Heart right ventricle (tissue), 16 donors: ENCODE results near the gene ESPNL. TPM values are rescaled to one million over a fixed set of nuclear protein-coding genes. Genes with fewer than 3 reads are reported as not detected.
A peak's percentile ranks its signal among the peaks of the same experiment; 100 is the strongest.

ENCODE experiments used
- ATAC-seq, 8 donors: fragments of 200-7000 bp; cut with Tn5 transposase; one replicate each; pipeline ENCODE4 v1.9.1; 2020; ENCODE audit warnings: mild to moderate bottlenecking in 8 of 8, moderate library complexity in 8 of 8, moderate number of reproducible peaks in 1 of 8
- DNase-seq, 2 donors: peaks; one replicate each; pipeline ENCODE4 v3.0.0-alpha.2; 2020
- H3K27ac ChIP-seq, 10 donors: fragments of 200-600 bp; sonication (generic) in 2 of 10; one replicate each; pipeline versions ENCODE4 v1.5.0 to v1.8.0; 2020 to 2022; ENCODE audit warnings: mild to moderate bottlenecking in 3 of 10
- H3K27me3 ChIP-seq, 7 donors: fragments of 200-600 bp; one replicate each; pipeline ENCODE4 v1.8.0; 2021 to 2022; ENCODE audit warnings: mild to moderate bottlenecking in 2 of 7
- H3K36me3 ChIP-seq, 9 donors: fragments of 200-600 bp; sonication (generic) in 1 of 9; one replicate each; pipeline versions ENCODE4 v1.5.0 to v1.8.0; 2020 to 2022; ENCODE audit warnings: mild to moderate bottlenecking in 2 of 9
- H3K4me1 ChIP-seq, 9 donors: fragments of 200-600 bp; sonication (generic) in 1 of 9; one replicate each; pipeline versions ENCODE4 v1.5.0 to v1.8.0; 2020 to 2022; ENCODE audit warnings: mild to moderate bottlenecking in 4 of 9
- H3K4me3 ChIP-seq, 10 donors: fragments of 200-600 bp; sonication (generic) in 2 of 10; one replicate each; pipeline versions ENCODE4 v1.5.0 to v1.8.0; 2020 to 2022; ENCODE audit warnings: mild to moderate bottlenecking in 7 of 10, moderate library complexity in 2 of 10
- H3K9me3 ChIP-seq, 11 donors: fragments of 200-600 bp in 10 of 11; sonication (generic) in 2 of 11; one replicate each; pipeline versions ENCODE4 v1.5.0 to v1.8.0; 2013 to 2022; ENCODE audit warnings: mild to moderate bottlenecking in 2 of 11, control low read depth in 1 of 11, moderate library complexity in 1 of 11
- CTCF ChIP-seq, 9 donors: fragments of 200-600 bp; sonication (generic) in 2 of 9; IDR thresholded peaks; one replicate each; pipeline versions ENCODE4 v1.5.0 to v1.8.0; 2021 to 2022; ENCODE audit warnings: antibody characterized with exemption in 9 of 9, mild to moderate bottlenecking in 5 of 9, moderate library complexity in 1 of 9
- WGBS, 2 donors: extraction: QIAGEN DNeasy Blood & Tissue Kit; methylation state at CpG; one replicate each; pipeline ENCODE4 v1.1.7; 2013; ENCODE audit warnings: inconsistent platforms in 1 of 2; 5-methylcytosine and 5-hydroxymethylcytosine counted together
- intact Hi-C, 10 donors: fragments of 100-400 bp; cut with DNase I; formaldehyde crosslinking; loops; one replicate each; pipeline versions ENCODE4 v1.11.1 to v1.14.2; 2022
- polyA plus RNA-seq, 2 donors: library from polyadenylated mRNA; stranded (reverse); fragments of 200-250 nt; gene quantifications; one replicate each; pipeline ENCODE4 v1.2.3, GENCODE V29; 2013
- total RNA-seq, 10 donors: library from RNA; stranded (reverse); fragmentation: NEBNext Ultra II Directional in 3 of 10; extraction: Animal tissue kit (Norgen Biotek cat#: 25700) in 3 of 10; gene quantifications; one replicate each; pipeline versions ENCODE4 v1.2.1 to v1.2.4, GENCODE V29; 2021 to 2023
- donor health status: Arrhythmogenic right ventricular cardiomyopathy.
- donor health status: ischemic (EF 13 %, LVEDD 7.1; RV severe dilation, severe dysfunction).
- donor health status: healthy with polysubstance abuse.
- donor health status: DM: no; HTN: yes; CAD: no.
- donor health status: DM: no; HTN: no; CAD: no.
- donor health status: ischemic (EF 25% LVEDD 6.9; RV normal size, moderate dysfunction).
- donor health status: ischemic (EF 25% LVEDD 5.7; RV mildly dilated, moderate dysfunction).
- donor health status: healthy.
- donor health status: DM: yes; HTN: yes; CAD: no.
- donor health status: Ischemic cardiomyopathy.
- donor health status: ischemic (EF 35%, LVEDD 5.7; RV mildly dilated, moderate dysfunction).
- donor health status: nonischemic (EF 11% LVEDD 7.7; RV severe dilation, severe dysfunction).
- donor health status: DM: yes; HTN: yes; CAD: no.
- donor health status: PGD.
- donor health status: ischemic (EF 29% LVEDD 5.4; RV normal size, mild dysfunction).
- donor health status: nonischemic (EF 23%, LVEDD 6.1; RV moderate dilation, normal function).

ESPNL gene
- total and polyA plus RNA-seq, 12 donors = 0.01 to 1.7 (median 0.33) TPM; not detected in 2

- TF ChIP-seq CTCF (IDR thresholded peaks at IDR 0.05) = no peak
- Histone ChIP-seq H3K9me3 (no peaks in the 10 kb centered on the region), H3K4me3 (no peak overlapping the region), H3K27ac (peak overlapping the region in 5 of 10 donors; percentile 3 to 60 (median 28)), H3K4me1 (peaks cover 0 to 35% (median 10%) of the 10 kb centered on the region in 9 donors), H3K36me3 (peaks cover 0 to 4% (median 0%) of the 10 kb centered on the region in 9 donors), H3K27me3 (peaks cover 8 to 28% (median 27%) of the 10 kb centered on the region in 7 donors)
- intact Hi-C loops = no loop called here
- DNase-seq (peak in 1 of 2 donors; percentile 12), ATAC-seq (peak in 1 of 8 donors; percentile 8)
- 77 to 80% methylated on average over 18 of the region's 18 CpGs for WGBS, 2 donors
Measured at GRCh38 chr2:238155761-238156694, 55.9 kb downstream of the ESPNL start.

- H3K27ac ChIP-seq = no peak overlapping the region
- no peak for ATAC-seq
Measured at GRCh38 chr2:238157506-238158017, 57.4 kb downstream of the ESPNL start.

GRCh38 chr2:238158018-238158508 lies 57.9 kb downstream of the ESPNL start:
- Histone ChIP-seq H3K27ac (no peak overlapping the region), H3K4me3 (peak overlapping the region in 1 of 10 donors; percentile 8), H3K27me3 (peaks cover 8 to 41% (median 38%) of the 10 kb centered on the region in 7 donors), H3K4me1 (peaks cover 0 to 35% (median 10%) of the 10 kb centered on the region in 9 donors), H3K36me3 (no peaks in the 10 kb centered on the region), H3K9me3 (no peaks in the 10 kb centered on the region)
- intact Hi-C loops = no loop called here
- 60 to 65% methylated on average over 21 of the region's 21 CpGs for WGBS, 2 donors
- DNase-seq (no peak), ATAC-seq (no peak)
- TF ChIP-seq CTCF (IDR thresholded peaks at IDR 0.05) = no peak

More at GRCh38 chr2:238157506-238158017, 57.4 kb downstream of the ESPNL start:
- Histone ChIP-seq H3K36me3 (no peaks in the 10 kb centered on the region), H3K27me3 (peaks cover 8 to 38% (median 34%) of the 10 kb centered on the region in 7 donors), H3K4me3 (no peak overlapping the region), H3K9me3 (no peaks in the 10 kb centered on the region), H3K4me1 (peaks cover 0 to 35% (median 10%) of the 10 kb centered on the region in 9 donors)
- WGBS, 2 donors = 78 to 79% methylated on average over 14 of the region's 14 CpGs
- DNase-seq = peak in 1 of 2 donors; percentile 3
- no peak for TF ChIP-seq CTCF (IDR thresholded peaks at IDR 0.05)
- intact Hi-C loops = no loop called here

GRCh38 chr2:238158509-238159070 lies 58.5 kb downstream of the ESPNL start, which contains the start of gene ERFE:
TSS of gene ERFE (plus strand) at chr2:238158970. CDS start at chr2:238159008, 38 bp downstream.
- peak in 6 of 8 donors; percentile 7 to 47 (median 26) for ATAC-seq
- peak; percentile 24 to 64 (median 55) for TF ChIP-seq CTCF (IDR thresholded peaks at IDR 0.05)
- Histone ChIP-seq H3K4me3 (peak within 1 kb of the TSS in 8 of 10 donors; percentile 8 to 42 (median 31)), H3K4me1 (peaks cover 0 to 35% (median 10%) of the 10 kb centered on the region in 9 donors), H3K27me3 (peaks cover 8 to 47% (median 43%) of the 10 kb centered on the region in 7 donors), H3K36me3 (no peaks in the 10 kb centered on the region), H3K9me3 (no peaks in the 10 kb centered on the region), H3K27ac (no peak within 1 kb of the TSS)
- DNase-seq = peak; percentile 17 to 43
- 7 to 15% methylated on average over 13 to 55 of the region's 61 CpGs for WGBS, 2 donors
- intact Hi-C loops = no loop called here
